GM23338 (cell line): ENCODE data around the gene DRC7.

Experiments used
- CREB1 ChIP-seq: fragments of 250-450 bp; sonication (Bioruptor Pico); IDR thresholded peaks from 2 replicates; pipeline ENCODE4 v1.5.0; 2020; ENCODE audit warnings: low read depth, mild to moderate bottlenecking, moderate library complexity
- CTCF ChIP-seq, 2 experiments: fragments of 200-600 bp in 1 of 2; sonication (generic) in 1 of 2; conservative IDR thresholded peaks; 2 replicates each; pipeline versions ENCODE4 v1.5.1 to v1.6.1; 2016 to 2017; ENCODE audit warnings: antibody characterized with exemption in 2 of 2, low read depth in 2 of 2, mild to moderate bottlenecking in 2 of 2, moderate library complexity in 1 of 2
- ETS1 ChIP-seq: IDR thresholded peaks from 2 replicates; pipeline ENCODE4 v1.6.1; 2016; ENCODE audit warnings: antibody characterized with exemption
- EZH2 ChIP-seq: fragments of 200-600 bp; sonication (generic); IDR thresholded peaks from one replicate; pipeline ENCODE4 v1.8.0; 2017; ENCODE audit warnings: antibody characterized with exemption, mild to moderate bottlenecking, low read depth; ENCODE audit not compliant: unreplicated experiment
- EZH2phosphoT487 ChIP-seq: fragments of 200-600 bp; sonication (generic); IDR thresholded peaks from one replicate; pipeline ENCODE4 v1.8.1; 2018; ENCODE audit warnings: antibody characterized with exemption; ENCODE audit not compliant: unreplicated experiment
- JUNB ChIP-seq: IDR thresholded peaks from one replicate; pipeline ENCODE4 v1.6.1; 2016; ENCODE audit warnings: antibody characterized with exemption; ENCODE audit not compliant: unreplicated experiment
- POLR2AphosphoS5 ChIP-seq: IDR thresholded peaks from 2 replicates; pipeline ENCODE4 v1.6.1; 2016; ENCODE audit warnings: antibody characterized with exemption, low read depth
- REST ChIP-seq: IDR thresholded peaks from one replicate; pipeline ENCODE4 v1.6.1; 2018; ENCODE audit warnings: antibody characterized with exemption; ENCODE audit not compliant: unreplicated experiment
- STAT1 ChIP-seq: IDR thresholded peaks from one replicate; pipeline ENCODE4 v1.6.1; 2016; ENCODE audit warnings: antibody characterized with exemption; ENCODE audit not compliant: unreplicated experiment
- ZNF331 ChIP-seq: fragments of 250-450 bp; sonication (Bioruptor Pico); IDR thresholded peaks from 2 replicates; pipeline ENCODE4 v1.5.0; 2020; ENCODE audit warnings: low read depth, mild to moderate bottlenecking, moderate library complexity

DNA sequence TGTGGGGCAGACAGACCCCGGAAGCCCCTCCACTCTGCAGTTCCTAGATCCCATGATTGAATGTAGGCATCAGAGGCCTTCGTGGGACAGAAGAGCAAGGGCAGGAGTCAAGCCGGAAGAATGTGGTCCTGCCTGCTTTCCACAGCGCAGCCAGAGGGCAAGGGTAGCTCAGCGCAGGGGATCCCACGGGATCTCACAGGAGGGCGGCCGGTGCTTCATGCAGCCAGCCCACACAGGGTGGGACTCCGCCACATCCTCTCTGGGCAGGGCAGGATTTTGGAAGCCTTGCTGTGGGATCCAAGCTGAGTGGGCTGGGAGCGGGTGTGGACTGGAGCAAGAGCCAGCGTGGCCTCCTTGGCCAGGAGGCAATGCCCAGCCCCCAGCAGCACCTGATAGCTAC, 54.0 kb downstream of the DRC7 start:
- TF ChIP-seq CTCF (conservative IDR thresholded peaks at IDR 0.05; ENCODE audit: low read depth in 2 of 2), result no peak
- no peak for TF ChIP-seq REST
- no peak for TF ChIP-seq EZH2
- TF ChIP-seq CREB1 (CRISPR knock-in tag), result no peak
- TF ChIP-seq ZNF331 (CRISPR knock-in tag), result no peak
- no peak for TF ChIP-seq JUNB
- TF ChIP-seq ETS1, result no peak
- TF ChIP-seq POLR2AphosphoS5, result no peak
- TF ChIP-seq EZH2phosphoT487, result no peak
- no peak for TF ChIP-seq STAT1
